Psoas muscle (tissue), 8 donors: ENCODE measurements around the gene HMGCR. TPM values are rescaled to one million over a fixed set of nuclear protein-coding genes. Genes with fewer than 3 reads are reported as not detected.
A peak's percentile ranks its signal among the peaks of the same experiment; 100 is the strongest.
"Not testable (repeated sequence)": the region's sequence is repeated elsewhere in the genome, so short reads cannot be mapped to it uniquely, and the experiment has no call there.

ENCODE experiments used
- ATAC-seq, 4 donors: fragments of 200-7000 bp; cut with Tn5 transposase; one replicate each; pipeline ENCODE4 v1.9.1; 2020; ENCODE audit warnings: moderate library complexity in 3 of 4, mild to moderate bottlenecking in 2 of 4
- DNase-seq, 2 donors: peaks; one replicate each; pipeline ENCODE4 v3.0.0-alpha.2; 2020
- H3K27ac ChIP-seq: fragments of 200-600 bp; one replicate; pipeline ENCODE4 v1.8.0; 2022
- H3K27me3 ChIP-seq, 3 donors: fragments of 200-600 bp in 1 of 3; one replicate each; pipeline versions ENCODE4 v1.6.1 to v1.8.0; 2013 to 2022; ENCODE audit warnings: low read length in 2 of 3, mild to moderate bottlenecking in 2 of 3, moderate library complexity in 1 of 3; ENCODE audit not compliant: insufficient read depth in 3 of 3
- H3K36me3 ChIP-seq, 2 donors: fragments of 200-600 bp in 1 of 2; one replicate each; pipeline versions ENCODE4 v1.6.1 to v1.8.0; 2013 to 2022; ENCODE audit warnings: low read depth in 1 of 2, mild to moderate bottlenecking in 1 of 2, moderate library complexity in 1 of 2; ENCODE audit not compliant: insufficient read depth in 1 of 2
- H3K4me1 ChIP-seq: fragments of 200-600 bp; one replicate; pipeline ENCODE4 v1.8.0; 2022
- H3K4me3 ChIP-seq: fragments of 200-600 bp; one replicate; pipeline ENCODE4 v1.8.0; 2022; ENCODE audit warnings: mild to moderate bottlenecking
- H3K9me3 ChIP-seq: fragments of 200-600 bp; one replicate; pipeline ENCODE4 v1.8.0; 2022
- WGBS, 3 donors: extraction: QIAGEN DNeasy Blood & Tissue Kit; methylation state at CpG; one replicate each; pipeline versions ENCODE4 v1.1.6 to v1.1.7; 2013; 5-methylcytosine and 5-hydroxymethylcytosine counted together
- intact Hi-C, 2 donors: fragments of 100-400 bp; cut with DNase I; formaldehyde crosslinking; loops; one replicate each; pipeline versions ENCODE4 v1.11.0 to v1.14.2; 2022
- polyA plus RNA-seq, 3 donors: library from polyadenylated mRNA; stranded (reverse); fragments of 200-250 nt; gene quantifications; one replicate each; pipeline ENCODE4 v1.2.3, GENCODE V29; 2013
- total RNA-seq, 4 donors: library from RNA; stranded (reverse); fragmentation: NEBNext Ultra II Directional in 2 of 4; extraction: Animal tissue kit (Norgen Biotek cat#: 25700) in 2 of 4; gene quantifications; one replicate each; pipeline versions ENCODE4 v1.2.1 to v1.2.4, GENCODE V29; 2021 to 2023
- TF ChIP-seq, protein P1 (sequence below): fragments of 200-600 bp; IDR thresholded peaks from one replicate; pipeline ENCODE4 v1.8.0; 2022; ENCODE audit warnings: antibody characterized with exemption
- donor health status: healthy with polysubstance abuse.
- donor health status: DM: no; HTN: no; CAD: no; lungs with moderate emphysema.
- donor health status: Bipolar disorder and iron deficiency.
- donor health status: healthy.
- donor health status: DM: yes; HTN: yes; CAD: no.
- donor health status: DM: no; HTN: no; CAD: no.
- donor health status: DM: no; HTN: no; CAD: no.
- donor health status: DM: yes; HTN: yes; CAD: no.

HMGCR gene
- total and polyA plus RNA-seq, 7 donors, result 2.9 to 11.7 (median 6.3) TPM

DNA sequence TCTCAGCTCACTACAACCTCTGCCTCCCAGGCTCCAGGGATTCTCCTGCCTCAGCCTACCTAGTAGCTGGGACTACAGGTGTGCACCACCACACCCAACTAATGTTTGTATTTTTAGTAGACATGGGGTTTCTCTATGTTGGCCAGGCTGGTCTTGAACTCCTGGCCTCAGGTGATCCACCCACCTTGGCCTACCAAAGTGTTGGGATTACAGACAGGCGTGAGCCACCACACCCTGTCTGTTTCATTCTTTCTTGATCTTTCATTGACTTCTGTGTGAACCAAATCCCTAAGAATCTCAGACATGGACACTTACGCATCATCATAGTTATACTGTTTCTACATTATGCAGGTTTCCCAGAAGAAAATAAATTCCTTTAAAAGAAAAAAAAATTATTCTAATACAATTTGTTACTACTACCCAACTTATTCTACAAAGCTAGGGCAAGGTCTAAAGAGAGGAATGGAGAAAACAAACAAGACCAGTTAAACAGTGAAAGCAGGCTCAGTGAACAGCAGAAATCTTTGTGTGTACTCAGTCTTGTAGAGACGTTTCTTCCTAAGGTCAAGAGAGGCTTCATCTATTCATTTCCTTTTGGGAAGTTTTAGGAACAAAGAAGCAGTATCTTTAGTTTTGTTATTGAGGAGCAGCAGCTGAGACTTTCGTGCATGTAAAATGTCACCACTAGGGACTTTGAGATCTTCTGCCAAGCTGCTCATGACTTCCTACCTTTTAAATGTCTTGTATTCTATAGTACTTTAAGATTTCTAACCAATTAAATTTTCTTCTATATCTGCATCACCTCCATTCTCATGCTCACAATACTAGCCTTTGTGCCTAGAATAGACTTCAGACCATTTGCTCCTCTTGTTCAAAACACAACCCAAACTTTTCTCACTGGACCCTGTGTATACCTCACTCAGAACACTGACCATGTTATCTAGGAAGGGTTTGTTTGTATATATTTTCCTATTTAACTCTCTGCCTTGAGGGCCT is 5.6 kb upstream of the HMGCR start:
- no peak for DNase-seq
- H3K4me1 ChIP-seq, result no peaks in the 10 kb centered on the region
- H3K36me3 ChIP-seq, result no peaks in the 10 kb centered on the region
- TF ChIP-seq, protein P1, sequence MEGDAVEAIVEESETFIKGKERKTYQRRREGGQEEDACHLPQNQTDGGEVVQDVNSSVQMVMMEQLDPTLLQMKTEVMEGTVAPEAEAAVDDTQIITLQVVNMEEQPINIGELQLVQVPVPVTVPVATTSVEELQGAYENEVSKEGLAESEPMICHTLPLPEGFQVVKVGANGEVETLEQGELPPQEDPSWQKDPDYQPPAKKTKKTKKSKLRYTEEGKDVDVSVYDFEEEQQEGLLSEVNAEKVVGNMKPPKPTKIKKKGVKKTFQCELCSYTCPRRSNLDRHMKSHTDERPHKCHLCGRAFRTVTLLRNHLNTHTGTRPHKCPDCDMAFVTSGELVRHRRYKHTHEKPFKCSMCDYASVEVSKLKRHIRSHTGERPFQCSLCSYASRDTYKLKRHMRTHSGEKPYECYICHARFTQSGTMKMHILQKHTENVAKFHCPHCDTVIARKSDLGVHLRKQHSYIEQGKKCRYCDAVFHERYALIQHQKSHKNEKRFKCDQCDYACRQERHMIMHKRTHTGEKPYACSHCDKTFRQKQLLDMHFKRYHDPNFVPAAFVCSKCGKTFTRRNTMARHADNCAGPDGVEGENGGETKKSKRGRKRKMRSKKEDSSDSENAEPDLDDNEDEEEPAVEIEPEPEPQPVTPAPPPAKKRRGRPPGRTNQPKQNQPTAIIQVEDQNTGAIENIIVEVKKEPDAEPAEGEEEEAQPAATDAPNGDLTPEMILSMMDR, result no peak
- intact Hi-C loops, result loop anchor here in 1 of 2 donors (10.0 kb wide), 1 partner anchor 97 kb away; the partner anchor contains the start of gene ANKRD31
- no peak overlapping the region for H3K4me3 ChIP-seq
- WGBS, 3 donors, result 64 to 66% (median 65%) methylated on average over 4 of the region's 4 CpGs
- H3K9me3 ChIP-seq, result no peaks in the 10 kb centered on the region
- no peak overlapping the region for H3K27ac ChIP-seq
- H3K27me3 ChIP-seq, result no peaks in the 10 kb centered on the region
- no peak for ATAC-seq

DNA sequence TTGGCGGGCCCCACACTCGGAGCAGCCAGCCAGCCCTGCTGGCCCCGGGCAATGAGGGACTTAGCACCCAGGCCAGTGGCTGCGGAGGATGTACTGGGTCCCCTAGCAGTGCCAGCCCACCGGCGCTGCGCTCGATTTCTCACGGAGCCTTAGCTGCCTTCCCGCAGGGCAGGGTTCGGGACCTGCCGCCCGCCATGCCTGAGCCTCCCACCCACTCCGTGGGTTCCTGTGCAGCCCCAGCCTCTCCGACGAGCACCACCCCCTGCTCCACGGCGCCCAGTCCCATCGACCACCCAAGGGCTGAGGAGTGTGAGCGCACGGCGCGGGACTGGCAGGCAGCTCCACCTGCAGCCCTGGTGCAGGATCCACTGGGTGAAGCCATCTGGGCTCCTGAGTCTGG is 3.3 kb upstream of the HMGCR start:
- DNase-seq, H3K27me3 ChIP-seq: not testable (repeated sequence)
- WGBS, 3 donors, result 96 to 99% (median 96%) methylated on average over 12 to 22 of the region's 23 CpGs

DNA sequence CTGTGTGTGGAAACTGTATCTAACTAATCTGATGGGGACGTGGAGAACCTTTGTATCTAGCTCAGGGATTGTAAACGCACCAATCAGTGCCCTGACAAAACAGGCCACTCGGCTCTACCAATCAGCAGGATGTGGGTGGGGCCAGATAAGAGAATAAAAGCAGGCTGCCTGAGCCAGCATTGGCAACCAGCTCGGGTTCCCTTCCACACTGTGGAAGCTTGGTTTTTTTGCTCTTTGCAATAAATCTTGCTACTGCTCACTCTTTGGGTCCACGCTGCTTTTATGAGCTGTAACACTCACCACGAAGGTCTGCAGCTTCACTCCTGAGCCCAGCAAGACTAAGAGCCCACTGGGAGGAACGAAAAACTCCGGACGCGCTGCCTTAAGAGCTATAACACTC is 2.6 kb upstream of the HMGCR start:
- not testable (repeated sequence) for DNase-seq, H3K27me3 ChIP-seq, H3K4me1 ChIP-seq, H3K9me3 ChIP-seq, H3K4me3 ChIP-seq, H3K27ac ChIP-seq, H3K36me3 ChIP-seq, ATAC-seq
- intact Hi-C loops, result loop anchor here in 1 of 2 donors (10.0 kb wide), 1 partner anchor 100 kb away; the partner anchor contains the start of gene ANKRD31
- WGBS, 3 donors, result 70 to 75% (median 72%) methylated on average over 9 to 10 of the region's 10 CpGs

More for the DNA sequence above, 3.3 kb upstream of the HMGCR start:
- H3K36me3 ChIP-seq, H3K4me1 ChIP-seq, H3K9me3 ChIP-seq, H3K27ac ChIP-seq, ATAC-seq, H3K4me3 ChIP-seq: not testable (repeated sequence)
- intact Hi-C loops, result loop anchor here in 1 of 2 donors (10.0 kb wide), 1 partner anchor 99 kb away; the partner anchor contains the start of gene ANKRD31

DNA sequence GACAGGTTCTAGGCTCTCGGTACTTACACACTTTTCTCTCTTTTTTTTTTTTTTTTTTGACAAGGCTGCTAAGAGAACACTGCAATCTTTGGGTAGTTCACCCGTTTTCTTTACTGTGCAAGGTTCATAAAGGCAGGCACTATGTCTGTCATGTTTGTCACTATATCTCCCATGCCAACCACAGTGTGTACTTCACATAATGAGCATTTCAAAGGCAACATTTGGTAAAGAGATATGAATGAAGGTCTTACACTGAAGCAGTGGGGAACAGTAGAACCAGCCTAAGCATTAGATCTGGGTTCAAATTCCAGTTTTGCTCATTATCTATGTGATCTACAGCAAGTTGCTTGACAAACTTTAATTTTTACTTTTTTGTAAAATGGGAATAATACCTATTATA is 1.5 kb upstream of the HMGCR start:
- TF ChIP-seq, protein P1, result no peak
- Histone ChIP-seq H3K9me3 (no peaks in the 10 kb centered on the region), H3K27me3 (no peaks in the 10 kb centered on the region), H3K4me3 (no peak overlapping the region), H3K36me3 (no peaks in the 10 kb centered on the region), H3K27ac (no peak overlapping the region), H3K4me1 (peaks cover 10% of the 10 kb centered on the region)
- ATAC-seq (no peak), DNase-seq (no peak)
- 70 to 82% (median 74%) methylated on average over 2 of the region's 2 CpGs for WGBS, 3 donors
- intact Hi-C loops, result loop anchor here (5.0 to 10.0 kb wide), 2 partner anchors 101 to 283 kb away; partner anchors contain the start of genes GCNT4 (in 2 of the 2) and ANKRD31 (in 1 of the 2)

DNA sequence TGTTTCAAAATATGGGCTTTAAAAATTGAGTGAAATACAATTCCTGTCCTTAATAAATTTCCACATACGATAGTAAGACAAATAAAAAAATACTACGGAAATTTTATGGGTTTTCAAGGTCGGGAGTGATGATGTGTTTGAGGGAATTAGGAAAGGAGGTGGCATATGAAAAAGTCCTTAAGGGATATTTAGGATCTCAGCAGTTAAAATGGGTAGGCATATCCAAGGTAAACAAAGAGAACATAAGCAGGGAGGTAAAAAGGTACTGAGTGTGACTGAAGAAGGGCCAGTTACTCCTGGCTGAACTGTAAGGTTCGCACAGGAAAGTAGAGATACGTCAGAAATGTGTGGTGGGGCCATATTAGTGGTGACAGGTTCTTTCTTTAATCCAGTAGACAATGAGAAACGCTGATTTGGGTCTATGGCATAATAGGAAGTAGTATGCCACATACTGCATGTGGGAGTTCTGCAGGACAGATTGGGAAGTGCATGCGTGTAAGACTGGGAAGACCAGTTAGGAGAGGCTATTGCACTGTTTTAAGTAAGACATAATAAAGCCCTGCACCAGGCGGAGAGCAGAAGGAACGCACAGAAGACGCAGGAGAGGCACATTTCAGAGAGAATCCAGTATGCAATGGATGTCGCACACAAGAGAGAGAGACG is 937 bp upstream of the HMGCR start:
- no peaks in the 10 kb centered on the region for H3K9me3 ChIP-seq
- no peaks in the 10 kb centered on the region for H3K36me3 ChIP-seq
- intact Hi-C loops, result loop anchor here (2.0 to 10.0 kb wide), 3 partner anchors 99 to 284 kb away; partner anchors contain the start of genes ANKRD31 (in 2 of the 2) and GCNT4 (in 2 of the 2)
- H3K4me1 ChIP-seq, result peaks cover 10% of the 10 kb centered on the region
- H3K27me3 ChIP-seq, result no peaks in the 10 kb centered on the region
- peak overlapping the region; percentile 91 for H3K4me3 ChIP-seq
- 10 to 13% (median 12%) methylated on average over 12 of the region's 12 CpGs for WGBS, 3 donors
- ATAC-seq (peak in 3 of 4 donors; percentile 44 to 64 (median 50)), DNase-seq (no peak)
- peak overlapping the region; percentile 82 for H3K27ac ChIP-seq
- TF ChIP-seq, protein P1, result peak; percentile 25
